CD4-positive, alpha-beta T cell treated with Interleukin-4 for 4 hours (primary cell): Measurements from ENCODE around the gene MEOX2.

Source experiments
- DNase-seq: peaks from one replicate; pipeline ENCODE4 v3.0.0-alpha.2; 2020

The MEOX2 gene

GRCh38 chr7:15680446-15680845 is 6.0 kb downstream of the MEOX2 start:
- no peak for DNase-seq

- DNase-seq, result no peak
These were observed 7.2 kb downstream of the MEOX2 start for GRCh38 chr7:15679306-15679705.

GRCh38 chr7:15678653-15679052 is 7.8 kb downstream of the MEOX2 start:
- no peak for DNase-seq

GRCh38 chr7:15675379-15675778 is 11.1 kb downstream of the MEOX2 start:
- DNase-seq, result no peak

GRCh38 chr7:15674586-15674985 is 11.9 kb downstream of the MEOX2 start:
- no peak for DNase-seq

- DNase-seq, result no peak
These were observed 16.9 kb downstream of the MEOX2 start for GRCh38 chr7:15669443-15670090.

- DNase-seq, result no peak
These were observed 18.5 kb downstream of the MEOX2 start for GRCh38 chr7:15667991-15668390.

GRCh38 chr7:15662451-15662850 is 24.0 kb downstream of the MEOX2 start:
- DNase-seq, result no peak

- DNase-seq, result no peak
These were observed 28.2 kb downstream of the MEOX2 start for GRCh38 chr7:15658247-15658646.

- no peak for DNase-seq
These were observed 33.6 kb downstream of the MEOX2 start for GRCh38 chr7:15652776-15653290.

- no peak for DNase-seq
These were observed 34.8 kb downstream of the MEOX2 start for GRCh38 chr7:15651693-15652092.

- no peak for DNase-seq
These were observed 35.7 kb downstream of the MEOX2 start for GRCh38 chr7:15650787-15651186.

GRCh38 chr7:15648461-15648961 is 38.0 kb downstream of the MEOX2 start:
- no peak for DNase-seq

GRCh38 chr7:15647309-15647708 is 39.2 kb downstream of the MEOX2 start:
- DNase-seq, result no peak

GRCh38 chr7:15643000-15643705 is 43.3 kb downstream of the MEOX2 start:
- DNase-seq, result no peak

GRCh38 chr7:15628876-15629275 is 57.6 kb downstream of the MEOX2 start:
- no peak for DNase-seq

- no peak for DNase-seq
These were observed 60.4 kb downstream of the MEOX2 start for GRCh38 chr7:15626041-15626440.

GRCh38 chr7:15625466-15625865 is 61.0 kb downstream of the MEOX2 start:
- no peak for DNase-seq

- no peak for DNase-seq
These were observed 65.0 kb downstream of the MEOX2 start for GRCh38 chr7:15621468-15621867.

GRCh38 chr7:15620491-15621185 is 65.8 kb downstream of the MEOX2 start:
- DNase-seq, result no peak

- DNase-seq, result no peak
These were observed 68.2 kb downstream of the MEOX2 start for GRCh38 chr7:15618275-15618674.

- DNase-seq, result no peak
These were observed 74.3 kb downstream of the MEOX2 start for GRCh38 chr7:15612205-15612604.

- no peak for DNase-seq
These were observed 76.0 kb downstream of the MEOX2 start for GRCh38 chr7:15610503-15610902.

GRCh38 chr7:15609287-15609686 is 77.2 kb downstream of the MEOX2 start:
- no peak for DNase-seq
